ENCODE results near the gene MICU1.
"Not testable (repeated sequence)": the region's sequence is repeated elsewhere in the genome, so short reads cannot be mapped to it uniquely, and the experiment has no call there.

Gene MICU1

DNA sequence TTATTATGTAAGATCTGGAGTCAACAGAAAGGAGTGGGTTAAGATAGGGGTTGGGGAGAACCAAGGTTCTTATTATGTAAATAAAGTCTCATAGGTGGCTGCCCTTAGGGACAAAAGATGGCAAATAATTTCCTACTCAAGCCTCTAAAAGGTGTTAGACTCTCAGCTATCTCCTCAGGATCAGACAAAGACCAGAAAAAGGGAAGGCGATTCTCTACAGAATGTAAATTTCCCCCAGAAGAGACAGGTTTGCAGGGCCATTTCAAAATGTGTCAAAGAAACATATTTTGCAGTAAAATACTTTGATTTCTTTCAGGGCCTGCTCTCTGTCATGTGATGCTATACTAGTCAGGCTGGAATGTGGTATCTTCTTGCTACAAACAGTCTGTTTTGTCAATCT is 80.3 kb downstream of the MICU1 start:
- Histone ChIP-seq H3K4me3 (ENCODE audit: low read length) (0 out of 2 replicates have a peak overlapping the region, but pooled peaks have one; percentile 4), H3K9me3 (ENCODE audit: insufficient read depth, low read depth, low read length) (peaks cover 19% of the 10 kb centered on the region), H3K27ac (ENCODE audit: low read length) (no peak overlapping the region), H3K4me1 (ENCODE audit: insufficient read depth, low read length) (peaks cover 7% of the 10 kb centered on the region; the same call in 1 of the 2 replicates), H3K27me3 (ENCODE audit: insufficient read depth, low read length) (no peaks in the 10 kb centered on the region), H3K9ac (ENCODE audit: low read depth, low read length) (peak overlapping the region; percentile 10; the same call in 1 of the 2 replicates), H3K36me3 (ENCODE audit: insufficient read depth, low read depth, low read length) (peaks cover 44% of the 10 kb centered on the region)

DNA sequence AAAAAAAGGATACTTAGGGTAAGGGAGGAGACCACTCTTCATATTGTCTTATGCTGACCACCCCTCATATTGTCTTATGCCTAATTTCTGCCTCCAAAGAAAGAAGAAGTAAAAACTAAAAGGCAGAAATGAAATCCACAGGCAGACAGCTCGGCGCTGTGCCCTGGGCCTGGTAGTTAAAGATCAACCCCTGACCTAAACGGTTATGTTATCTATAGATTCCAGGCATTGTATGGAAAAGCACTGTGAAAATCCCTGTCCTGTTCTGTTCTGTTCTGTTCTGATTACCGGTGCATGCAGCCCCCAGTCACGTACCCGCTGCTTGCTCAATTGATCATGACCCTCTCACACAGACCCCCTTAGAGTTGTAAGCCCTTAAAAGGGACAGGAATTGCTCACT is 82.0 kb downstream of the MICU1 start:
- not testable (repeated sequence) for H3K4me3 ChIP-seq (ENCODE audit: low read length); H3K4me1 ChIP-seq (ENCODE audit: insufficient read depth, low read length); H3K27ac ChIP-seq (ENCODE audit: low read length); H3K27me3 ChIP-seq (ENCODE audit: insufficient read depth, low read length); H3K9ac ChIP-seq (ENCODE audit: low read depth, low read length)
- H3K36me3 ChIP-seq (ENCODE audit: insufficient read depth, low read depth, low read length) = peaks cover 28% of the 10 kb centered on the region
- peaks cover 19% of the 10 kb centered on the region for H3K9me3 ChIP-seq (ENCODE audit: insufficient read depth, low read depth, low read length)

GRCh38 chr10:72542396-72542815 is 83.5 kb downstream of the MICU1 start:
- peaks cover 19% of the 10 kb centered on the region for H3K9me3 ChIP-seq (ENCODE audit: insufficient read depth, low read depth, low read length)
- H3K27ac ChIP-seq (ENCODE audit: low read length) = no peak overlapping the region
- no peaks in the 10 kb centered on the region for H3K27me3 ChIP-seq (ENCODE audit: insufficient read depth, low read length)
- H3K4me3 ChIP-seq (ENCODE audit: low read length) = no peak overlapping the region
- peaks cover 7% of the 10 kb centered on the region; the same call in 1 of the 2 replicates for H3K4me1 ChIP-seq (ENCODE audit: insufficient read depth, low read length)
- H3K36me3 ChIP-seq (ENCODE audit: insufficient read depth, low read depth, low read length) = peaks cover 14% of the 10 kb centered on the region
- no peak overlapping the region for H3K9ac ChIP-seq (ENCODE audit: low read depth, low read length)

DNA sequence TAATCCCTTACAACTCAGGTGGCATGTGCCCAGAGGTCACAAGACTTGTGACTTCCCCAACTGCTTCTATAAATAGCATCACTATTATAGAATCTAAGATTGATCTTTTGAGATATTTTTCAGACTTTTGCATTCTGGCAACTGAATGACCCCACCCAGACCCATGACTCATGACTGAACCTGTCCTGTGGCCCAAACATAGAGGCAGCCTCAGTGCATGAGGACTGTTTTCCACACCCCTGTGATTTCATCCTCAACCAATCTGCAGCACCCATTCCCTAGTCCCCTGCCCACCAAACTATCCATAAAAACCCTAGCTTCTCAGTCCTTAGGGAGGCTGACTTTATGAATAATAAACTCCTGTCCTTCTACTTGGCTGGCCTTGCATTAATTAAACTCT is 84.5 kb downstream of the MICU1 start:
- Histone ChIP-seq H3K27me3 (ENCODE audit: insufficient read depth, low read length) (no peaks in the 10 kb centered on the region), H3K4me1 (ENCODE audit: insufficient read depth, low read length) (peaks cover 7% of the 10 kb centered on the region; the same call in 1 of the 2 replicates), H3K36me3 (ENCODE audit: insufficient read depth, low read depth, low read length) (peaks cover 14% of the 10 kb centered on the region), H3K9ac (ENCODE audit: low read depth, low read length) (no peak overlapping the region), H3K4me3 (ENCODE audit: low read length) (no peak overlapping the region), H3K27ac (ENCODE audit: low read length) (no peak overlapping the region), H3K9me3 (ENCODE audit: insufficient read depth, low read depth, low read length) (peaks cover 19% of the 10 kb centered on the region)

DNA sequence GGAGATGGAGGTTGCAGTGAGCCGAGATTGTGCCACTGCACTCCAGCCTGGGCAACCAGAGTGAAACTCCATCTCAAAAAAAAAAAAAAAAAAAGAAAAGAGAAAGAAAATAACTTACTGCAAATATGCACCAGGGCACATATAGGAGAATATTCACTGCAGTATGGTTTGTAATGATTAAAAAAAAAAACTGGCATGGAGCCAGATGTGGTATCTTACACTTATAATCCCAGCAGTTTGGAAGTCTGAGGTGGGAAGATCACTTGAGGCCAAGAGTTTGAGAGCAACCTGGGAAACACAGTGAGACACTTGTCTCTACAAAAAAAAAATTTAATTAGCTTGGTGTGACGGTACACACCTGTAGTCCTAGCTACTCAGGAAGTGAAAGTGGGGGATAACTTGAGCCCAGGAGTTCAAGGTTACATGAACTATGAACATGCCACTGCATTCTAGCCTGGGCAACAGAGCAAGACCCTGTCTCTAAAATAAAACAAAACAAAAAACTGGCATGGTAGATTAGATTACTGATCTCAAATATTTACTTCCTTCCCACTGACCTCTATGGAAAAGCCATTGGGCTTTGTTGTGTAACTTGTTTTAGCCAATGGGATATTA is 85.6 kb downstream of the MICU1 start:
- H3K27me3 ChIP-seq (ENCODE audit: insufficient read depth, low read length) = no peaks in the 10 kb centered on the region
- no peaks in the 10 kb centered on the region; the same call in 1 of the 2 replicates for H3K4me1 ChIP-seq (ENCODE audit: insufficient read depth, low read length)
- H3K27ac ChIP-seq (ENCODE audit: low read length) = no peak overlapping the region
- no peak overlapping the region for H3K9ac ChIP-seq (ENCODE audit: low read depth, low read length)
- no peak overlapping the region for H3K4me3 ChIP-seq (ENCODE audit: low read length)
- peaks cover 14% of the 10 kb centered on the region for H3K36me3 ChIP-seq (ENCODE audit: insufficient read depth, low read depth, low read length)
- H3K9me3 ChIP-seq (ENCODE audit: insufficient read depth, low read depth, low read length) = peaks cover 19% of the 10 kb centered on the region

GRCh38 chr10:72539137-72539536 is 86.7 kb downstream of the MICU1 start:
- H3K9ac ChIP-seq (ENCODE audit: low read depth, low read length) = no peak overlapping the region
- no peaks in the 10 kb centered on the region; the same call in 1 of the 2 replicates for H3K4me1 ChIP-seq (ENCODE audit: insufficient read depth, low read length)
- no peak overlapping the region for H3K27ac ChIP-seq (ENCODE audit: low read length)
- no peaks in the 10 kb centered on the region for H3K27me3 ChIP-seq (ENCODE audit: insufficient read depth, low read length)
- H3K4me3 ChIP-seq (ENCODE audit: low read length) = no peak overlapping the region
- peaks cover 14% of the 10 kb centered on the region for H3K36me3 ChIP-seq (ENCODE audit: insufficient read depth, low read depth, low read length)
- H3K9me3 ChIP-seq (ENCODE audit: insufficient read depth, low read depth, low read length) = peaks cover 19% of the 10 kb centered on the region

- Histone ChIP-seq H3K4me3 (ENCODE audit: low read length) (no peak overlapping the region), H3K9ac (ENCODE audit: low read depth, low read length) (no peak overlapping the region)
Observed at GRCh38 chr10:72525689-72526088, 100.2 kb downstream of the MICU1 start.

GRCh38 chr10:72525277-72525676 is 100.6 kb downstream of the MICU1 start:
- H3K27ac ChIP-seq (ENCODE audit: low read length) = no peak overlapping the region
- H3K9ac ChIP-seq (ENCODE audit: low read depth, low read length) = no peak overlapping the region
- H3K9me3 ChIP-seq (ENCODE audit: insufficient read depth, low read depth, low read length) = no peaks in the 10 kb centered on the region
- H3K4me1 ChIP-seq (ENCODE audit: insufficient read depth, low read length) = no peaks in the 10 kb centered on the region
- no peaks in the 10 kb centered on the region for H3K36me3 ChIP-seq (ENCODE audit: insufficient read depth, low read depth, low read length)
- no peak overlapping the region for H3K4me3 ChIP-seq (ENCODE audit: low read length)
- no peaks in the 10 kb centered on the region for H3K27me3 ChIP-seq (ENCODE audit: insufficient read depth, low read length)

More at GRCh38 chr10:72525689-72526088, 100.2 kb downstream of the MICU1 start:
- Histone ChIP-seq H3K27me3 (ENCODE audit: insufficient read depth, low read length) (no peaks in the 10 kb centered on the region), H3K4me1 (ENCODE audit: insufficient read depth, low read length) (no peaks in the 10 kb centered on the region), H3K9me3 (ENCODE audit: insufficient read depth, low read depth, low read length) (no peaks in the 10 kb centered on the region), H3K36me3 (ENCODE audit: insufficient read depth, low read depth, low read length) (no peaks in the 10 kb centered on the region), H3K27ac (ENCODE audit: low read length) (no peak overlapping the region)

DNA sequence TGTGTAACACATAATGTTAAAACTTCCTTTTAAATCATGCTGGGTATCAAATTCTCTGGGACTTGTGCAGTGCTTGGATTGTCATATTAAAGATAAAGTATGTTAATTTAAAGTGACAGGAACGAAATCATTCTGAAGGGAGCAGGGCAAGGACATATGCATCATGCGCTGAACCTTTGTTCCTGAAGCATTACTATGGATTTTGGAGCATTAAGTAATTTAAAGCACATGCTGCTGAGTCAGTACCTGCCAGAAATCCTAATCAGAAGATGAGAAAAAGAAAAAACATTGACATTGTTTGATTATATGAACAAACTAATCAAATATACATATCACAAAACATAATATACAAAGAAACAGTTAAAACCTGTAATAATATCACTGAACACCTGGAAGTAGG is 101.4 kb downstream of the MICU1 start:
- no peaks in the 10 kb centered on the region for H3K27me3 ChIP-seq (ENCODE audit: insufficient read depth, low read length)
- no peak overlapping the region for H3K27ac ChIP-seq (ENCODE audit: low read length)
- no peaks in the 10 kb centered on the region for H3K9me3 ChIP-seq (ENCODE audit: insufficient read depth, low read depth, low read length)
- no peaks in the 10 kb centered on the region for H3K36me3 ChIP-seq (ENCODE audit: insufficient read depth, low read depth, low read length)
- no peaks in the 10 kb centered on the region for H3K4me1 ChIP-seq (ENCODE audit: insufficient read depth, low read length)
- H3K4me3 ChIP-seq (ENCODE audit: low read length) = no peak overlapping the region
- H3K9ac ChIP-seq (ENCODE audit: low read depth, low read length) = no peak overlapping the region

DNA sequence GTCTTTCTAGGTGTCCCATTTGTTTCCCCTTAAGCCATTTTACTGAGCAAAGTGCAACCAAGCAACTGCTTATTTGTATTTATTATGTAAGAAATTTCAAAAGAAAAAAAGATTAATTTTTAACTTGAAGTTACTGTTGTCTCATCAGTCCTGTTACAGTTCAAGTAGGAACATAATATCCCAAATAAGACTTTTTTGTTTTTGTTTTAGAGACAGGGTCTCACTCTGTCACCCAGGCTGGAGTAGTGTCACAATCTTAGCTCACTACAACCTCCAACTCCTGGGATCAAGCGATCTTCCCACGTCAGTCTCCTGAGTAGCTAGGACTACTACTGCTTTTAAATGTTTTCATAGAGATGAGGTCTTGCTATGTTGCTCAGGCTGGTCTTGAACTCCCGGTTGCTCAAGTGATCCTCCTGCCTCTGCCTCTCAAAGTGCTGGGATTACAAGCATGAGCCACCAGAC is 101.9 kb downstream of the MICU1 start:
- Histone ChIP-seq H3K27ac (ENCODE audit: low read length) (no peak overlapping the region), H3K9me3 (ENCODE audit: insufficient read depth, low read depth, low read length) (no peaks in the 10 kb centered on the region), H3K36me3 (ENCODE audit: insufficient read depth, low read depth, low read length) (no peaks in the 10 kb centered on the region), H3K9ac (ENCODE audit: low read depth, low read length) (no peak overlapping the region), H3K4me3 (ENCODE audit: low read length) (no peak overlapping the region), H3K27me3 (ENCODE audit: insufficient read depth, low read length) (no peaks in the 10 kb centered on the region), H3K4me1 (ENCODE audit: insufficient read depth, low read length) (no peaks in the 10 kb centered on the region)

DNA sequence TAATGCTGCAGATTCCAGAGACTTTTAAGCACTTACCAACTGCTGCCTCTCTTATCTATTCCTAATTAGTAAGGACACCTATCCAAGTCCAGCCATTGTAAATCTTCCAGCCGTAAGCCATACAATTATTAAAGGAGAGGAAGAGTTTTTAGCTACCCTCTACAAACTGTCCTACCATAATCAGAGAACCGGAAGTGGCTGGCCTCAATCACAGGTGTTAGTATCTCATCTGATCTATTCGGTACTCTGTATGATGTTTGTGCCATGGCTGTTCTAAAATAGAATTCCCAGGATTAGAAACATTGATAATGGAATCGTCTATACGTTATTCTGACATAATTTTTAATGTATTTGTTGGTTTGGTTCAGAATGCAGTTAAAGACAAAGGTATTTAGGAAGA is 102.8 kb downstream of the MICU1 start:
- Histone ChIP-seq H3K4me3 (ENCODE audit: low read length) (no peak overlapping the region), H3K9ac (ENCODE audit: low read depth, low read length) (no peak overlapping the region)

GRCh38 chr10:72517244-72517643 is 108.6 kb downstream of the MICU1 start:
- Histone ChIP-seq H3K36me3 (ENCODE audit: insufficient read depth, low read depth, low read length) (no peaks in the 10 kb centered on the region), H3K27ac (ENCODE audit: low read length) (no peak overlapping the region), H3K9me3 (ENCODE audit: insufficient read depth, low read depth, low read length) (no peaks in the 10 kb centered on the region), H3K9ac (ENCODE audit: low read depth, low read length) (no peak overlapping the region), H3K27me3 (ENCODE audit: insufficient read depth, low read length) (no peaks in the 10 kb centered on the region), H3K4me1 (ENCODE audit: insufficient read depth, low read length) (no peaks in the 10 kb centered on the region), H3K4me3 (ENCODE audit: low read length) (no peak overlapping the region)

More for the DNA sequence above, 102.8 kb downstream of the MICU1 start:
- no peaks in the 10 kb centered on the region for H3K9me3 ChIP-seq (ENCODE audit: insufficient read depth, low read depth, low read length)
- no peaks in the 10 kb centered on the region for H3K4me1 ChIP-seq (ENCODE audit: insufficient read depth, low read length)
- H3K27me3 ChIP-seq (ENCODE audit: insufficient read depth, low read length) = no peaks in the 10 kb centered on the region
- H3K27ac ChIP-seq (ENCODE audit: low read length) = no peak overlapping the region
- no peaks in the 10 kb centered on the region for H3K36me3 ChIP-seq (ENCODE audit: insufficient read depth, low read depth, low read length)
